HepG2 (cell line): ENCODE results near the gene ZNF547. TPM values are rescaled to one million over a fixed set of nuclear protein-coding genes. Genes with fewer than 3 reads are reported as not detected.

Experiments used
- GATA4 ChIP-seq: sonication (generic); IDR thresholded peaks from 2 replicates; pipeline ENCODE4 v1.6.1; 2016; ENCODE audit warnings: antibody characterized with exemption, low read depth, borderline replicate concordance
- LCORL ChIP-seq, 2 experiments: fragments of 450-650 bp in 1 of 2; sonication (generic) in 1 of 2; formaldehyde crosslinking in 1 of 2; IDR thresholded peaks; 2 replicates each; pipeline versions ENCODE4 v1.5.0 to v1.6.1; 2017 to 2020; ENCODE audit warnings: antibody characterized with exemption in 1 of 2, missing genetic modification reagents in 1 of 2
- NR2F2 ChIP-seq: IDR thresholded peaks from 2 replicates; pipeline ENCODE4 v1.6.1; 2012; ENCODE audit warnings: low read depth, inconsistent platforms, borderline replicate concordance
- SP2 ChIP-seq: sonication (generic); formaldehyde crosslinking; IDR thresholded peaks from 2 replicates; pipeline ENCODE4 v1.5.1; 2020; ENCODE audit warnings: mild to moderate bottlenecking, missing genetic modification reagents
- ZFX ChIP-seq: sonication (generic); formaldehyde crosslinking; IDR thresholded peaks from 2 replicates; pipeline ENCODE4 v1.4.0; 2020; ENCODE audit warnings: mild to moderate bottlenecking, low read depth, missing genetic modification reagents, moderate library complexity
- ZNF17 ChIP-seq: sonication (generic); formaldehyde crosslinking; IDR thresholded peaks from 2 replicates; pipeline ENCODE4 v1.5.0; 2020; ENCODE audit warnings: mild to moderate bottlenecking, missing genetic modification reagents
- ZNF501 ChIP-seq: sonication (generic); formaldehyde crosslinking; IDR thresholded peaks from 2 replicates; pipeline ENCODE4 v1.5.1; 2020; ENCODE audit warnings: mild to moderate bottlenecking, moderate library complexity, missing genetic modification reagents
- ZNF546 ChIP-seq: sonication (generic); formaldehyde crosslinking; conservative IDR thresholded peaks from 2 replicates; pipeline ENCODE4 v1.8.1; 2023; ENCODE audit warnings: mild to moderate bottlenecking, missing genetic modification reagents
- ZNF775 ChIP-seq: sonication (generic); formaldehyde crosslinking; IDR thresholded peaks from 2 replicates; pipeline ENCODE4 v1.4.0; 2020; ENCODE audit warnings: missing genetic modification reagents, mild to moderate bottlenecking, moderate library complexity, borderline replicate concordance
- polyA plus RNA-seq, 8 experiments: library from polyadenylated mRNA; depleted of rRNA in 3 of 8; stranded (reverse) in 7 of 8; unstranded in 1 of 8; fragments of >200 nt; fragmentation: Illumina TruSeq in 4 of 8; extraction: Trizol in 4 of 8; gene quantifications; 2 replicates each; pipeline versions ENCODE4 v1.2.1 to v1.2.3, GENCODE V29; 2011 to 2016; ENCODE audit warnings: low read depth in 4 of 8, missing spikeins in 1 of 8, mixed read lengths in 1 of 8; ENCODE audit not compliant: insufficient read depth in 1 of 8
- total RNA-seq, 5 experiments: library from RNA; depleted of rRNA; stranded (reverse); fragments of >200 nt; fragmentation: Illumina TruSeq; extraction: Trizol; gene quantifications; 2 replicates each; pipeline ENCODE4 v1.2.3, GENCODE V29; 2016; ENCODE audit warnings: low read depth in 1 of 5
- TF ChIP-seq, protein P1 (sequence below): sonication (generic); formaldehyde crosslinking; IDR thresholded peaks from 2 replicates; pipeline ENCODE4 v1.8.0; 2022; ENCODE audit warnings: mild to moderate bottlenecking, missing genetic modification reagents, borderline replicate concordance
- TF ChIP-seq, protein P2 (sequence below): sonication (generic); formaldehyde crosslinking; IDR thresholded peaks from 2 replicates; pipeline ENCODE4 v1.4.0; 2020; ENCODE audit warnings: missing genetic modification reagents
- TF ChIP-seq, protein P3 (sequence below): IDR thresholded peaks from 2 replicates; pipeline ENCODE4 v1.6.1; 2012; ENCODE audit warnings: low read length, improper control_type of control experiment
- TF ChIP-seq, protein P4 (sequence below): sonication (generic); formaldehyde crosslinking; IDR thresholded peaks from 2 replicates; pipeline ENCODE4 v1.8.1; 2022; ENCODE audit warnings: mild to moderate bottlenecking, missing genetic modification reagents
- TF ChIP-seq, protein P5 (sequence below): sonication (generic); formaldehyde crosslinking; IDR thresholded peaks from 2 replicates; pipeline ENCODE4 v1.4.0; 2020; ENCODE audit warnings: missing genetic modification reagents, borderline replicate concordance
- TF ChIP-seq, protein P6 (sequence below): sonication (generic); formaldehyde crosslinking; IDR thresholded peaks from 2 replicates; pipeline ENCODE4 v1.4.0; 2020; ENCODE audit warnings: low read depth, mild to moderate bottlenecking, missing genetic modification reagents

Gene ZNF547
- total and polyA plus RNA-seq, 2 of the 13 experiments (the other 11 are each of a cell fraction or from before 2014, with no cell fraction given) = 2.0 to 2.6 TPM

DNA sequence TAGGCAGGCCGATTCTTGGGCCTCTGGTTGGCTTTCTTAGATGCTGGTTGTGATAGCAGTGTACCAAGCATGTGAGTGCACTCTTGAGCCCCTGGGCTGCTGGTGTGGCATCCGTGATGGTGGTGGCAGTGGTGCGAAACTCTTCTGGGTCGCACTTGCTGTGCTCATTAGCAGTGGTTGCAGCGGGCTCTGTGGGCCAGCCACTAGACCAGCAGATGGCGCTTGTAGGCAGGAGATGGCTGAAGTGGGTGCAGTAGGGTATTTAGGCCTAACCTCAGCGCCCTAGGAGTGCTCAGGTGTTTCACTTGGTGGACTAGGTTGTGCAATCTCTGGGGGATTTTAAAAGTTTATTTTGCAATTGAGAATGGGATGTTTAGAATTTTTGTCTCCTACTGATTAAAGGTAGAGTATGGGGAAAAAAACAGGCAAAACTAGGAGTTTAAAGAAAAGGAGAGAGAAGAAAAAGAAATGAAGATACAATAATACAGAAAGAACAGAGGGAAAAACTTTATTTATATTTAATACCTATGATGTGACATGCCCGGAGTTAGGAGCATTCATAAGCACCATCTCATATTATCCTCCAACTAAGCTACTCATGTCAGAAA, 43.3 kb downstream of the ZNF547 start (continued):
- TF ChIP-seq, protein P1, sequence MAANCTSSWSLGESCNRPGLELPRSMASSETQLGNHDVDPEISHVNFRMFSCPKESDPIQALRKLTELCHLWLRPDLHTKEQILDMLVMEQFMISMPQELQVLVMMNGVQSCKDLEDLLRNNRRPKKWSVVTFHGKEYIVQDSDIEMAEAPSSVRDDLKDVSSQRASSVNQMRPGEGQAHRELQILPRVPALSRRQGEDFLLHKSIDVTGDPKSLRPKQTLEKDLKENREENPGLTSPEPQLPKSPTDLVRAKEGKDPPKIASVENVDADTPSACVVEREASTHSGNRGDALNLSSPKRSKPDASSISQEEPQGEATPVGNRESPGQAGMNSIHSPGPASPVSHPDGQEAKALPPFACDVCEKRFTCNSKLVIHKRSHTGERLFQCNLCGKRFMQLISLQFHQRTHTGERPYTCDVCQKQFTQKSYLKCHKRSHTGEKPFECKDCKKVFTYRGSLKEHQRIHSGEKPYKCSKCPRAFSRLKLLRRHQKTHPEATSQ (CRISPR knock-in tag) = no peak
- TF ChIP-seq SP2 (CRISPR knock-in tag) (no peak), ZNF775 (CRISPR knock-in tag) (no peak), LCORL (IDR thresholded peaks at IDR 0.05) (no peak), LCORL (CRISPR knock-in tag; IDR thresholded peaks at IDR 0.05) (0 out of 2 replicates have a peak, but pooled peaks have one; percentile 44), ZNF501 (CRISPR knock-in tag) (peak; percentile 72), ZFX (CRISPR knock-in tag) (peak; percentile 87), GATA4 (no peak), NR2F2 (no peak), ZNF17 (no peak), ZNF546 (CRISPR knock-in tag) (no peak)
- TF ChIP-seq, protein P2, sequence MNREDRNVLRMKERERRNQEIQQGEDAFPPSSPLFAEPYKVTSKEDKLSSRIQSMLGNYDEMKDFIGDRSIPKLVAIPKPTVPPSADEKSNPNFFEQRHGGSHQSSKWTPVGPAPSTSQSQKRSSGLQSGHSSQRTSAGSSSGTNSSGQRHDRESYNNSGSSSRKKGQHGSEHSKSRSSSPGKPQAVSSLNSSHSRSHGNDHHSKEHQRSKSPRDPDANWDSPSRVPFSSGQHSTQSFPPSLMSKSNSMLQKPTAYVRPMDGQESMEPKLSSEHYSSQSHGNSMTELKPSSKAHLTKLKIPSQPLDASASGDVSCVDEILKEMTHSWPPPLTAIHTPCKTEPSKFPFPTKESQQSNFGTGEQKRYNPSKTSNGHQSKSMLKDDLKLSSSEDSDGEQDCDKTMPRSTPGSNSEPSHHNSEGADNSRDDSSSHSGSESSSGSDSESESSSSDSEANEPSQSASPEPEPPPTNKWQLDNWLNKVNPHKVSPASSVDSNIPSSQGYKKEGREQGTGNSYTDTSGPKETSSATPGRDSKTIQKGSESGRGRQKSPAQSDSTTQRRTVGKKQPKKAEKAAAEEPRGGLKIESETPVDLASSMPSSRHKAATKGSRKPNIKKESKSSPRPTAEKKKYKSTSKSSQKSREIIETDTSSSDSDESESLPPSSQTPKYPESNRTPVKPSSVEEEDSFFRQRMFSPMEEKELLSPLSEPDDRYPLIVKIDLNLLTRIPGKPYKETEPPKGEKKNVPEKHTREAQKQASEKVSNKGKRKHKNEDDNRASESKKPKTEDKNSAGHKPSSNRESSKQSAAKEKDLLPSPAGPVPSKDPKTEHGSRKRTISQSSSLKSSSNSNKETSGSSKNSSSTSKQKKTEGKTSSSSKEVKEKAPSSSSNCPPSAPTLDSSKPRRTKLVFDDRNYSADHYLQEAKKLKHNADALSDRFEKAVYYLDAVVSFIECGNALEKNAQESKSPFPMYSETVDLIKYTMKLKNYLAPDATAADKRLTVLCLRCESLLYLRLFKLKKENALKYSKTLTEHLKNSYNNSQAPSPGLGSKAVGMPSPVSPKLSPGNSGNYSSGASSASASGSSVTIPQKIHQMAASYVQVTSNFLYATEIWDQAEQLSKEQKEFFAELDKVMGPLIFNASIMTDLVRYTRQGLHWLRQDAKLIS (CRISPR knock-in tag) = no peak
- TF ChIP-seq, protein P3, sequence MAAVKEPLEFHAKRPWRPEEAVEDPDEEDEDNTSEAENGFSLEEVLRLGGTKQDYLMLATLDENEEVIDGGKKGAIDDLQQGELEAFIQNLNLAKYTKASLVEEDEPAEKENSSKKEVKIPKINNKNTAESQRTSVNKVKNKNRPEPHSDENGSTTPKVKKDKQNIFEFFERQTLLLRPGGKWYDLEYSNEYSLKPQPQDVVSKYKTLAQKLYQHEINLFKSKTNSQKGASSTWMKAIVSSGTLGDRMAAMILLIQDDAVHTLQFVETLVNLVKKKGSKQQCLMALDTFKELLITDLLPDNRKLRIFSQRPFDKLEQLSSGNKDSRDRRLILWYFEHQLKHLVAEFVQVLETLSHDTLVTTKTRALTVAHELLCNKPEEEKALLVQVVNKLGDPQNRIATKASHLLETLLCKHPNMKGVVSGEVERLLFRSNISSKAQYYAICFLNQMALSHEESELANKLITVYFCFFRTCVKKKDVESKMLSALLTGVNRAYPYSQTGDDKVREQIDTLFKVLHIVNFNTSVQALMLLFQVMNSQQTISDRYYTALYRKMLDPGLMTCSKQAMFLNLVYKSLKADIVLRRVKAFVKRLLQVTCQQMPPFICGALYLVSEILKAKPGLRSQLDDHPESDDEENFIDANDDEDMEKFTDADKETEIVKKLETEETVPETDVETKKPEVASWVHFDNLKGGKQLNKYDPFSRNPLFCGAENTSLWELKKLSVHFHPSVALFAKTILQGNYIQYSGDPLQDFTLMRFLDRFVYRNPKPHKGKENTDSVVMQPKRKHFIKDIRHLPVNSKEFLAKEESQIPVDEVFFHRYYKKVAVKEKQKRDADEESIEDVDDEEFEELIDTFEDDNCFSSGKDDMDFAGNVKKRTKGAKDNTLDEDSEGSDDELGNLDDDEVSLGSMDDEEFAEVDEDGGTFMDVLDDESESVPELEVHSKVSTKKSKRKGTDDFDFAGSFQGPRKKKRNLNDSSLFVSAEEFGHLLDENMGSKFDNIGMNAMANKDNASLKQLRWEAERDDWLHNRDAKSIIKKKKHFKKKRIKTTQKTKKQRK = no peak
- TF ChIP-seq, protein P4, sequence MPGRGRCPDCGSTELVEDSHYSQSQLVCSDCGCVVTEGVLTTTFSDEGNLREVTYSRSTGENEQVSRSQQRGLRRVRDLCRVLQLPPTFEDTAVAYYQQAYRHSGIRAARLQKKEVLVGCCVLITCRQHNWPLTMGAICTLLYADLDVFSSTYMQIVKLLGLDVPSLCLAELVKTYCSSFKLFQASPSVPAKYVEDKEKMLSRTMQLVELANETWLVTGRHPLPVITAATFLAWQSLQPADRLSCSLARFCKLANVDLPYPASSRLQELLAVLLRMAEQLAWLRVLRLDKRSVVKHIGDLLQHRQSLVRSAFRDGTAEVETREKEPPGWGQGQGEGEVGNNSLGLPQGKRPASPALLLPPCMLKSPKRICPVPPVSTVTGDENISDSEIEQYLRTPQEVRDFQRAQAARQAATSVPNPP (CRISPR knock-in tag) = no peak
- TF ChIP-seq, protein P5, sequence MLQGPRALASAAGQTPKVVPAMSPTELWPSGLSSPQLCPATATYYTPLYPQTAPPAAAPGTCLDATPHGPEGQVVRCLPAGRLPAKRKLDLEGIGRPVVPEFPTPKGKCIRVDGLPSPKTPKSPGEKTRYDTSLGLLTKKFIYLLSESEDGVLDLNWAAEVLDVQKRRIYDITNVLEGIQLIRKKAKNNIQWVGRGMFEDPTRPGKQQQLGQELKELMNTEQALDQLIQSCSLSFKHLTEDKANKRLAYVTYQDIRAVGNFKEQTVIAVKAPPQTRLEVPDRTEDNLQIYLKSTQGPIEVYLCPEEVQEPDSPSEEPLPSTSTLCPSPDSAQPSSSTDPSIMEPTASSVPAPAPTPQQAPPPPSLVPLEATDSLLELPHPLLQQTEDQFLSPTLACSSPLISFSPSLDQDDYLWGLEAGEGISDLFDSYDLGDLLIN (CRISPR knock-in tag) = no peak
- TF ChIP-seq, protein P6, sequence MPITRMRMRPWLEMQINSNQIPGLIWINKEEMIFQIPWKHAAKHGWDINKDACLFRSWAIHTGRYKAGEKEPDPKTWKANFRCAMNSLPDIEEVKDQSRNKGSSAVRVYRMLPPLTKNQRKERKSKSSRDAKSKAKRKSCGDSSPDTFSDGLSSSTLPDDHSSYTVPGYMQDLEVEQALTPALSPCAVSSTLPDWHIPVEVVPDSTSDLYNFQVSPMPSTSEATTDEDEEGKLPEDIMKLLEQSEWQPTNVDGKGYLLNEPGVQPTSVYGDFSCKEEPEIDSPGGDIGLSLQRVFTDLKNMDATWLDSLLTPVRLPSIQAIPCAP (CRISPR knock-in tag) = no peak
